Epithelial cell of esophagus (primary cell): ENCODE results near the gene GNB2.
"Not testable (repeated sequence)": the region's sequence is repeated elsewhere in the genome, so short reads cannot be mapped to it uniquely, and the experiment has no call there.

Experiments
- DNase-seq: peaks from one replicate; pipeline ENCODE4 v3.0.0; 2010; ENCODE audit warnings: low read depth
- H3K4me3 ChIP-seq: 2 replicates; pipeline ENCODE4 v1.5.1; 2011; ENCODE audit warnings: mild to moderate bottlenecking, low read length, control low read depth
- CTCF ChIP-seq: IDR thresholded peaks from 2 replicates; pipeline ENCODE4 v1.5.1; 2011; ENCODE audit warnings: low read depth, mild to moderate bottlenecking, low read length, control low read depth, inconsistent platforms; ENCODE audit not compliant: insufficient read depth; ENCODE audit errors: missing control alignments

Gene GNB2

GRCh38 chr7:100665168-100665726 lies 8.3 kb upstream of the GNB2 start:
- TF ChIP-seq CTCF, result no peak
- no peak for DNase-seq
- H3K4me3 ChIP-seq, result no peak overlapping the region

- TF ChIP-seq CTCF, result no peak
- no peak for DNase-seq
- H3K4me3 ChIP-seq, result no peak overlapping the region
These were observed 6.0 kb upstream of the GNB2 start for GRCh38 chr7:100667331-100668068.

GRCh38 chr7:100668069-100668449 lies 5.5 kb upstream of the GNB2 start:
- TF ChIP-seq CTCF, result no peak
- H3K4me3 ChIP-seq, result no peak overlapping the region
- no peak for DNase-seq

- DNase-seq, H3K4me3 ChIP-seq: not testable (repeated sequence)
These were observed 4.4 kb upstream of the GNB2 start for GRCh38 chr7:100669106-100669505.

- no peak for TF ChIP-seq CTCF
- H3K4me3 ChIP-seq, result no peak overlapping the region
- no peak for DNase-seq
These were observed 3.5 kb upstream of the GNB2 start for GRCh38 chr7:100670074-100670473.

GRCh38 chr7:100671353-100672327 lies 1.9 kb upstream of the GNB2 start:
- H3K4me3 ChIP-seq, result no peak overlapping the region
- no peak for DNase-seq
- TF ChIP-seq CTCF, result no peak

GRCh38 chr7:100673942-100674410 lies 436 bp downstream of the GNB2 start:
- no peak for TF ChIP-seq CTCF
- peak; percentile 27 for DNase-seq
- peak overlapping the region; percentile 93 for H3K4me3 ChIP-seq
